HCT116 (cell line): ENCODE data around the gene ISYNA1. TPM values are rescaled to one million over a fixed set of nuclear protein-coding genes. Genes with fewer than 3 reads are reported as not detected.

Experiments
- ATAC-seq: fragments of 200-7000 bp; cut with Tn5 transposase; 2 replicates; pipeline ENCODE4 v1.9.1; 2020; ENCODE audit warnings: mild to moderate bottlenecking, moderate library complexity
- BruUV-seq: library from RNA; stranded (reverse); fragments of 400-500 nt; replicated peaks from 2 replicates; lab custom pipeline; 2021; lab: Mats Ljungman, UMichigan
- CTCF ChIA-PET: fragments of 300-600 bp; sonication (Branson Sonifier 250); formaldehyde crosslinking; loops from one replicate; lab custom pipeline; 2021; ENCODE audit warnings: antibody characterized with exemption; lab: Charles Lee
- POLR2A ChIA-PET: fragments of 300-600, 350-600 bp; sonication (Branson Sonifier 250); formaldehyde crosslinking; loops from one replicate; lab custom pipeline; 2021; ENCODE audit warnings: antibody characterized with exemption; lab: Charles Lee
- RAD21 ChIA-PET, 2 experiments: fragments of 300-600 bp; sonication (Branson Sonifier 250); formaldehyde crosslinking; loops; one replicate each; lab custom pipeline; 2023; ENCODE audit warnings: low total read pairs in 2 of 2; ENCODE audit not compliant: uncharacterized antibody in 2 of 2, unreplicated experiment in 2 of 2, low non-redundant PET in 1 of 2; lab: Charles Lee
- DNase-seq: peaks from one replicate; pipeline ENCODE4 v3.0.0-alpha.2; 2010; ENCODE audit warnings: low read depth, low spot score
- H2AFZ ChIP-seq: fragments of 200-600 bp; shearing (Covaris generic), sonication (generic); 2 replicates; pipeline ENCODE4 v1.6.1; 2017; ENCODE audit warnings: low read depth, mixed run types, mixed read lengths, antibody characterized with exemption, low read length; ENCODE audit not compliant: poor library complexity, severe bottlenecking
- H3K27ac ChIP-seq: 2 replicates; pipeline ENCODE4 v1.5.1; 2012; ENCODE audit warnings: low read depth, low read length
- H3K27me3 ChIP-seq: fragments of 200-600 bp; sonication (generic); 2 replicates; pipeline ENCODE4 v1.6.1; 2016; ENCODE audit warnings: mixed run types, low read length, mixed read lengths; ENCODE audit not compliant: insufficient read depth
- H3K36me3 ChIP-seq, 2 experiments: fragments of 200-500 bp in 1 of 2; fragments of 200-600 bp in 1 of 2; sonication (Bioruptor generic) in 1 of 2; sonication (generic) in 1 of 2; 2 replicates each; pipeline versions ENCODE4 v1.5.1 to v1.6.1; 2014 to 2016; ENCODE audit warnings: low read length in 2 of 2, inconsistent platforms in 1 of 2, mixed read lengths in 1 of 2, mixed run types in 1 of 2; ENCODE audit not compliant: insufficient read depth in 2 of 2, control insufficient read depth in 1 of 2
- H3K4me1 ChIP-seq, 2 experiments: fragments of 200-600 bp in 1 of 2; sonication (generic) in 1 of 2; 2 replicates each; pipeline versions ENCODE4 v1.5.1 to v1.6.1; 2012 to 2017; ENCODE audit warnings: low read length in 2 of 2, inconsistent platforms in 1 of 2, mild to moderate bottlenecking in 1 of 2, mixed read lengths in 1 of 2, mixed run types in 1 of 2, moderate library complexity in 1 of 2; ENCODE audit not compliant: insufficient read depth in 2 of 2, control insufficient read depth in 1 of 2
- H3K4me2 ChIP-seq: fragments of 200-600 bp; sonication (generic); 2 replicates; pipeline ENCODE4 v1.6.1; 2017; ENCODE audit warnings: mixed run types, low read length, mixed read lengths
- H3K4me3 ChIP-seq, 2 experiments: fragments of 200-600 bp in 1 of 2; sonication (generic) in 1 of 2; replicated peaks in 1 of 2; 2 replicates each; pipeline ENCODE4 v1.5.1; 2011 to 2016; ENCODE audit warnings: low read length in 2 of 2, control low read depth in 1 of 2, low read depth in 1 of 2, mild to moderate bottlenecking in 1 of 2, mixed read lengths in 1 of 2, mixed run types in 1 of 2
- H3K79me2 ChIP-seq: fragments of 200-600 bp; sonication (generic); 2 replicates; pipeline ENCODE4 v1.6.1; 2017; ENCODE audit warnings: mild to moderate bottlenecking, mixed run types, low read length, moderate library complexity, mixed read lengths; ENCODE audit not compliant: insufficient read depth
- H3K9ac ChIP-seq: fragments of 200-600 bp; sonication (generic); 2 replicates; pipeline ENCODE4 v1.6.1; 2016; ENCODE audit warnings: low read length, mixed read lengths
- H3K9me2 ChIP-seq: fragments of 200-600 bp; sonication (generic), shearing (Covaris generic); 2 replicates; pipeline ENCODE4 v1.6.1; 2017; ENCODE audit warnings: mixed run types, mild to moderate bottlenecking, moderate library complexity; ENCODE audit not compliant: insufficient read depth
- H3K9me3 ChIP-seq, 2 experiments: fragments of 200-500 bp in 1 of 2; fragments of 200-600 bp in 1 of 2; sonication (Bioruptor generic) in 1 of 2; sonication (generic) in 1 of 2; 2 replicates each; pipeline ENCODE4 v1.6.1; 2014 to 2017; ENCODE audit warnings: low read length in 2 of 2, mixed read lengths in 2 of 2, inconsistent platforms in 1 of 2, low read depth in 1 of 2, mild to moderate bottlenecking in 1 of 2, mixed run types in 1 of 2, moderate library complexity in 1 of 2; ENCODE audit not compliant: control insufficient read depth in 1 of 2, insufficient read depth in 1 of 2
- H4K20me1 ChIP-seq: fragments of 200-600 bp; sonication (generic), shearing (Covaris generic); 2 replicates; pipeline ENCODE4 v1.6.1; 2017; ENCODE audit warnings: mixed run types, mild to moderate bottlenecking, moderate library complexity; ENCODE audit not compliant: insufficient read depth
- CBX3 ChIP-seq: IDR thresholded peaks from 2 replicates; pipeline ENCODE4 v1.6.1; 2012; ENCODE audit warnings: low read depth
- CTCF ChIP-seq, 3 experiments: fragments of 200-600 bp in 1 of 3; sonication (generic) in 1 of 3; IDR thresholded peaks in 2 of 3; conservative IDR thresholded peaks in 1 of 3; 2 replicates each; pipeline ENCODE4 v1.5.1; 2012 to 2017; ENCODE audit warnings: low read depth in 2 of 3, low read length in 2 of 3, antibody characterized with exemption in 1 of 3, borderline replicate concordance in 1 of 3, control low read depth in 1 of 3, mild to moderate bottlenecking in 1 of 3, mixed read lengths in 1 of 3, mixed run types in 1 of 3, moderate library complexity in 1 of 3; ENCODE audit not compliant: insufficient read depth in 1 of 3
- EGR1 ChIP-seq: IDR thresholded peaks from 2 replicates; pipeline ENCODE4 v1.6.1; 2012; ENCODE audit warnings: low read depth
- ELF1 ChIP-seq: IDR thresholded peaks from 2 replicates; pipeline ENCODE4 v1.6.1; 2012; ENCODE audit warnings: low read depth, borderline replicate concordance
- EZH2 ChIP-seq: fragments of 200-600 bp; sonication (generic); IDR thresholded peaks from 2 replicates; pipeline ENCODE4 v1.6.1; 2017; ENCODE audit warnings: antibody characterized with exemption, mixed run types
- JUND ChIP-seq: IDR thresholded peaks from 2 replicates; pipeline ENCODE4 v1.6.1; 2012
- MAX ChIP-seq: IDR thresholded peaks from 2 replicates; pipeline ENCODE4 v1.6.1; 2012
- POLR2AphosphoS5 ChIP-seq: IDR thresholded peaks from 2 replicates; pipeline ENCODE4 v1.6.1; 2011; ENCODE audit warnings: mild to moderate bottlenecking, low read depth, low read length, moderate library complexity
- RAD21 ChIP-seq: IDR thresholded peaks from 2 replicates; pipeline ENCODE4 v1.6.1; 2012; ENCODE audit warnings: low read depth, mild to moderate bottlenecking
- SIN3A ChIP-seq: IDR thresholded peaks from 2 replicates; pipeline ENCODE4 v1.6.1; 2012; ENCODE audit warnings: low read depth
- SP1 ChIP-seq: IDR thresholded peaks from 2 replicates; pipeline ENCODE4 v1.6.1; 2012; ENCODE audit warnings: low read depth
- YY1 ChIP-seq: IDR thresholded peaks from 2 replicates; pipeline ENCODE4 v1.6.1; 2011; ENCODE audit warnings: low read length, low read depth, moderate library complexity, mild to moderate bottlenecking; ENCODE audit not compliant: insufficient replicate concordance; ENCODE audit errors: extremely low read depth
- ZFX ChIP-seq: fragments of 450-650 bp; IDR thresholded peaks from 2 replicates; pipeline ENCODE4 v1.6.1; 2017
- intact Hi-C: fragments of 100-400 bp; cut with micrococcal nuclease; formaldehyde crosslinking; loops from 2 replicates; pipeline ENCODE4 v1.10.0; 2022
- total RNA-seq: library from RNA; stranded (reverse); gene quantifications from one replicate; pipeline ENCODE4 v1.2.1, GENCODE V29; 2021; ENCODE audit not compliant: unreplicated experiment

Gene ISYNA1
- total RNA-seq, 1 experiment from 2014 or later = 365 TPM

- no peak for DNase-seq
- H3K27me3 ChIP-seq = no peaks in the 10 kb centered on the region
- CTCF ChIA-PET = interaction anchor here (0.8 to 2.6 kb wide), 10 partner anchors 9 to 110 kb away, joined by 3 to 11 read pairs (median 4); partner anchors contain the start of gene SSBP4
- TF ChIP-seq JUND (0 out of 2 replicates have a peak, but pooled peaks have one; percentile 7), EGR1 (no peak), SIN3A (peak; percentile 4; the same call in 1 of the 2 replicates), POLR2AphosphoS5 (peak; percentile 64)
- TF ChIP-seq, all 23 proteins: peak for 3
- Histone ChIP-seq H3K27ac (peak overlapping the region; percentile 82), H3K36me3 (peaks cover 0 to 6% of the 10 kb centered on the region in 2 experiments; a peak in 2 of 4 replicates), H3K9me3 (no peaks in the 10 kb centered on the region), H3K4me1 (peaks cover 32 to 72% of the 10 kb centered on the region in 2 experiments), H3K4me3 (peak overlapping the region in 1 of 2 experiments; percentile 71; a peak in 2 of 4 replicates), H3K9ac (peak overlapping the region; percentile 71; the same call in 1 of the 2 replicates), H2AFZ (no peak overlapping the region), H3K79me2 (peaks cover 16% of the 10 kb centered on the region), H4K20me1 (no peaks in the 10 kb centered on the region), H3K9me2 (no peaks in the 10 kb centered on the region), H3K4me2 (peak overlapping the region; percentile 96)
- no TSS peak for BruUV-seq
- ChIA-PET RAD21 (interaction anchor here in 1 of 2 experiments (0.9 kb wide), 1 partner anchor 24 kb away, joined by 4 read pairs; no protein-coding TSS in a partner anchor), POLR2A (interaction anchor here (0.7 to 5.7 kb wide), 18 partner anchors 8 to 113 kb away, joined by 3 to 58 read pairs (median 4); partner anchors contain the start of genes IQCN and JUND)
- no peak for ATAC-seq
- intact Hi-C loops = no loop called here
These were observed 48.8 kb downstream of the ISYNA1 start for GRCh38 chr19:18388960-18389725.

- no peaks in the 10 kb centered on the region for H4K20me1 ChIP-seq
- RAD21 ChIA-PET = interaction anchor here in 1 of 2 experiments (0.9 kb wide), 1 partner anchor 25 kb away, joined by 4 read pairs; no protein-coding TSS in a partner anchor
- peak overlapping the region; percentile 71 to 91 for H3K4me3 ChIP-seq
- peak; percentile 35 for TF ChIP-seq POLR2AphosphoS5
- 0 out of 2 replicates have a peak, but pooled peaks have one; percentile 15 for TF ChIP-seq ZFX
- peak; percentile 38 for TF ChIP-seq SIN3A
- peak; percentile 84 for TF ChIP-seq CBX3
- TF ChIP-seq ELF1 = no peak
- TF ChIP-seq SP1 = peak; percentile 41; the same call in 1 of the 2 replicates
- TF ChIP-seq MAX = peak; percentile 93
- no peak for TF ChIP-seq EZH2
- TF ChIP-seq JUND = peak; percentile 51; the same call in 1 of the 2 replicates
- peak; percentile 53 to 98 (median 88); a peak in 5 of 6 replicates for TF ChIP-seq CTCF (IDR thresholded peaks at IDR 0.05 in 2 of 3, conservative IDR thresholded peaks at IDR 0.05 in 1 of 3; ENCODE audit: borderline replicate concordance in 1 of 3, insufficient read depth in 1 of 3, low read depth in 2 of 3, low read length in 2 of 3)
- TF ChIP-seq YY1 = no peak
- TF ChIP-seq RAD21 = peak; percentile 55
- TF ChIP-seq, all 23 proteins: peak for 9
- Histone ChIP-seq H3K9ac (peak overlapping the region; percentile 71; the same call in 1 of the 2 replicates), H3K27me3 (no peaks in the 10 kb centered on the region), H3K27ac (peak overlapping the region; percentile 82), H3K4me2 (peak overlapping the region; percentile 96), H3K9me3 (no peaks in the 10 kb centered on the region), H2AFZ (no peak overlapping the region), H3K79me2 (peaks cover 16% of the 10 kb centered on the region), H3K9me2 (no peaks in the 10 kb centered on the region), H3K4me1 (peaks cover 40 to 79% of the 10 kb centered on the region in 2 experiments), H3K36me3 (peaks cover 0 to 6% of the 10 kb centered on the region in 2 experiments; a peak in 2 of 4 replicates)
- intact Hi-C loops = no loop called here
- DNase-seq (no peak), ATAC-seq (peak; percentile 73)
- BruUV-seq = no TSS peak
- ChIA-PET POLR2A (interaction anchor here (0.7 to 5.7 kb wide), 16 partner anchors 8 to 112 kb away, joined by 3 to 58 read pairs (median 4); partner anchors contain the start of genes IQCN and JUND), CTCF (interaction anchor here (0.7 to 2.6 kb wide), 9 partner anchors 8 to 579 kb away, joined by 3 to 11 read pairs (median 4); partner anchors contain the start of gene SSBP4)
These were observed 49.6 kb downstream of the ISYNA1 start for GRCh38 chr19:18388100-18388959.
